Measurements from ENCODE around the gene RUNDC1.

DNA sequence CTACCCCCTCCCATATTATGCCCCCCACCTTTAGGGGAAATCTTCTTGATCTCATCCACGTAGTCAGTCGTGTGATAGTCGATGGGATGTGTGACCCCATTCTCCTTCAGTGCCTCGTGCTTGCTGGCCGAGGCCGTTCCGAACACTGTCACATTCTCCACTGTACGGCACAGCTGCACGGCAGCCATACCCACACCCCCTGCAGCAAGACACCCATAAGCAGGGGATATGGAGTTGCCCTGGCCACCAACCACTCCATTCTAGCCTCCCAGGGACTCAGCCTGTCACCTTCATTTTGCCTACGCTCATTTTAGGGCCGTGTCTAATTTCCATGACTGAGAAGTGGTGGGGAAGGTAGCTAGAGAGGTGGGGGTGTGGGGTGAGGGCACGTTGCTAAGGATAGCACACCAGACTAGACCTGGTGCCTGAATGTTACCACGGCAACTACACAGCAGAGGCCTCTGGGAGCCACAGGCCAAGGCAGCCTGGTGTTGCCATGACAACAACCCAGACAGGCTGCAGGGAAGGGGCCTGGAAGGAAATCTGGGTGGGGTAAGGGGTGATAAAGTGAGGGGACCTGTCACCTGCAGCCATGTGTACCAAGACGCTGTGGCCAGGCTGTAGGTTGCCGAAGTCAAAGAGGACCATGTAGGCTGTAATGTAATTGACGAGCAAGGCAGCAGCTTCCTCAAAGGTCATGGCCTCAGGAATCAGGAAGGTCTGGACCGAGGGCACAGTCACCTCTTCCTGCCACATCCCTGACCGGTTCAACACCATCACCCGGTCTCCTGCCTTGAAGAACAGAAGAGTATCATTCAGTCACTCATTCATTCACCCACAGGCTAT, 37.9 kb downstream of the RUNDC1 start:
- TF ChIP-seq, protein P1, sequence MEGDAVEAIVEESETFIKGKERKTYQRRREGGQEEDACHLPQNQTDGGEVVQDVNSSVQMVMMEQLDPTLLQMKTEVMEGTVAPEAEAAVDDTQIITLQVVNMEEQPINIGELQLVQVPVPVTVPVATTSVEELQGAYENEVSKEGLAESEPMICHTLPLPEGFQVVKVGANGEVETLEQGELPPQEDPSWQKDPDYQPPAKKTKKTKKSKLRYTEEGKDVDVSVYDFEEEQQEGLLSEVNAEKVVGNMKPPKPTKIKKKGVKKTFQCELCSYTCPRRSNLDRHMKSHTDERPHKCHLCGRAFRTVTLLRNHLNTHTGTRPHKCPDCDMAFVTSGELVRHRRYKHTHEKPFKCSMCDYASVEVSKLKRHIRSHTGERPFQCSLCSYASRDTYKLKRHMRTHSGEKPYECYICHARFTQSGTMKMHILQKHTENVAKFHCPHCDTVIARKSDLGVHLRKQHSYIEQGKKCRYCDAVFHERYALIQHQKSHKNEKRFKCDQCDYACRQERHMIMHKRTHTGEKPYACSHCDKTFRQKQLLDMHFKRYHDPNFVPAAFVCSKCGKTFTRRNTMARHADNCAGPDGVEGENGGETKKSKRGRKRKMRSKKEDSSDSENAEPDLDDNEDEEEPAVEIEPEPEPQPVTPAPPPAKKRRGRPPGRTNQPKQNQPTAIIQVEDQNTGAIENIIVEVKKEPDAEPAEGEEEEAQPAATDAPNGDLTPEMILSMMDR (IDR thresholded peaks at IDR 0.05) = no peak
- TF ChIP-seq POLR2A (IDR thresholded peaks at IDR 0.05) = no peak

Data from right lobe of liver (tissue), 4 donors.